ENCODE data around the gene LBH. TPM values are rescaled to one million over a fixed set of nuclear protein-coding genes. Genes with fewer than 3 reads are reported as not detected.

LBH gene
- polyA plus RNA-seq, 12 donors: 17.8 to 37.7 (median 27.1) TPM; not detected in 1

DNA sequence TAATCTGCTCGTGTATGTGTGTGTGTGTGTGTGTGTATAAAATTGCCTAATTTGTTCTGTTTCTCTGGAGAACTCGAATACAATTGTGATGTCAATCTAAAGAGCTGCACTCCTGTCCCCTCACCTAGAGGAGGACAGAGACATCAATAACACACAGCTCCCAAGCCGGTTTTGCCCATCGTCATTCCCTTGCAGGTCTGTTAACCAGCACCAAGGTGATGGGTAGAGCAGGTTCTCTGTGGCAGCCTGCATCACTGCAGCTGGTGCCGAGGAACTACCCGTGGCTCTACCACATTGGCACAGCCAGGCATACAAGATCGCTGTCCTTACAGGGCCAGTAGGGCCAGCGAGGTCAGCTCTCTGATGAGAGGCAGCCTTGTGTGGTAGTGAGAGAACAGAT, 41.0 kb downstream of the LBH start:
- no peak for DNase-seq

DNA sequence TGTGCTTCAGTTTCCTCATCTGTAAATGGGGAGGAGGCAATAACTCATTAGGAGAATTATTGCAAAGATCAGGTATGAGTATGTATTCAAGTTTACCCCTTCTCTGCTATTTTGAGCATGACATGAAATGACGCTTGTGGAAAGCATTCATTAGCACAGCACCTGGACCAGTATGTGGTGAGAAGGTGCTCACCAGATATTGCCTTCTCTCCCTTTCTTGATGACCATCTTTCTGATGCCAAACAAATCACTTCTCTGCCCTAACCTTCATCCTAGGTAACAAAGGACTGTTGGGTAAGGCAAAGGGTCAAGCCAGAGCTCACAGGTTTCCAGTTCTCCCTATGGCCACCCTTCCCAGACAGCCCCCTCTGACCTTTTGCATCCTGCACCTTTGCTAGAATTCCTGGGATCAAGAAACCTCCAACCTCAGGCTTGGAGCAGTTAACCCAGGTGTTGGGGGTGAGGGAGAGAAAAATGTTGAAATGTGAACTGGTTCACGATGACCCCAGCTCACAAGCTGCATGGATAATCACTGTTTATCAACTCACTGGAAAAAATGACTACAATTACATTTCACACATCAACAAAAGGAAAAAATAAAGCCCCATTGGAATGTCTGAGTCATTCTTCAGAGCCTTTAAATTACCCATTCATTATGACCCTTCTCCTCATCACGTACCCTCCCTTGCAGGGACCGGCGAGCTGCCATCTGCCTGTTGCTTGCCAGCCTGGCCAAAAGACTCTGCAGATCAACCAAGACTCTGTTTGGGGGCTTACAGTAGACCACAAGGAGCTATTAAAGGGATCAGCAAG, 41.6 kb downstream of the LBH start:
- DNase-seq: no peak

DNA sequence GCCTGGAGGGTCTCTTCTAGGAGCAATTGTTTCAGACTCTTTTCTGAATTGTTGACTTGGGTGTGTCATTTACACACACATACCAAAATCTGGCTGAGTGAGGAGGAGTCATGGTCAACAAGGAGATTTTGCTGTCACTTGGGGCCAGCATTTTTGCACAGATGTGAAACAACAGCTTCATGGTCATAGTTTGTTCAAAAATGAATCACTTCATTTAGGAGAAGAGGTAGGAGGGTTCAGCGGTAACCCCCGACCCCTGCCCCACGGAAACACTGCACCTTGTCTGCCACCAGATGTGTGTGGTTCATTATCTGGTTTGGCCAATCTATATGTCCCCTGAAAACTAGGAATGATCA, 42.2 kb downstream of the LBH start:
- DNase-seq: no peak

DNA sequence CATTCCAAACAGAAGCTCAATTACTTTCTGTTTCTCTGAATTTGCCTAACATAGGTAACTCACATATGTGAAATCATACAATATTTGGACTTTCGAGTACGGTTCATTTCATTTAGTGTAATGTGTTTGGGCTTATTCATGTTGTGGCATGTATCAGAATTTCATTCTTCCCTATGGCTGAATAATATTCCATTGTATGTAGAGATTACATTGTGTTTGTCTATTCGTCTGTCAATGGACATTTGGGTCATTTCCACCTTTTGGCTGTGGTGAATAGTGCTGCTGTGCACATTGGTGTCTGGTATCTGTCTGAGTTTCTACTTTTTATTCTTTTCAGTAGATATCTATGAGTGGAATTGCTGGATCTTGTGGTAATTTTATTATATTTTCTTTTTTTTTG, 43.9 kb downstream of the LBH start:
- no peak for DNase-seq

DNA sequence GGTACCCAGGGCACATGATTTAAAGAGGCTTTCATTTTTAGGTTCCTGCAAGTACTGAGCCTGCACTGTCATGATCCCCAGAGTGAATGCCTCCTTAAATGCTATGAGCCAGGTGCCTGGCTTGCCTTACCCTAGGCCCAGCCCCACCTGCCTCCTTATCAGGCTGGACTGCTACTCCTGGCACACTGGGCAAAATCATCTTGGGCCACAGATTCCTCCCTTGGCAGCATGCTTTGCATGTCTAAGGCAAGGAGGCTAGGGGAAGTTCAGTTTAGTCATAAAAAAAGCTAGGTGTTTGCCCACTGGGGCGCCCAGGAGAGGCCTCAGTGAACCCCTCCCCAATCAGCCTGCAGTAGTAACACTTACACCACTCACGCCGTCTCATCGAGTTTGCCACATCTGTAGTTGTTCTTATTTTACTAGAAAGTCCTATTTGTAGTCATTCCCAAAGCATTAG, 45.1 kb downstream of the LBH start:
- no peak for DNase-seq

DNA sequence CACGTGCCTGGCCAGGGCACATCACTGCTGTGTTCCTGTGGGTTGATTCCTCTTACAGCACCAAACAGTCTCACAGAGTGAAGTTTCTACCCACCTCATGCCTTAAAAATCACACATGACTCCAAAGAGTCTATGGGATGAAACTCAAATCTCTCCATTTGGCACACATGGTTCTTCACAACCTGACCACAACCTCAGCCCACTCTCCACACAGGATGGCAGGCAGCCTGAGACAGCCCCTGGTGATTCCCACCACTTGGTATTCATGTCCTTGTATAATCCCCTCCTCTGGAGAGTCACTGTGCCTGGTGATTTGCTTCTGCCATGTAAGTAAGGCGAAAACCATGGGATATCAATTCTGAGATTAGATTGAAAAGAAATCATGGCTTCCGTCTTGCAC, 46.2 kb downstream of the LBH start:
- no peak for DNase-seq

DNA sequence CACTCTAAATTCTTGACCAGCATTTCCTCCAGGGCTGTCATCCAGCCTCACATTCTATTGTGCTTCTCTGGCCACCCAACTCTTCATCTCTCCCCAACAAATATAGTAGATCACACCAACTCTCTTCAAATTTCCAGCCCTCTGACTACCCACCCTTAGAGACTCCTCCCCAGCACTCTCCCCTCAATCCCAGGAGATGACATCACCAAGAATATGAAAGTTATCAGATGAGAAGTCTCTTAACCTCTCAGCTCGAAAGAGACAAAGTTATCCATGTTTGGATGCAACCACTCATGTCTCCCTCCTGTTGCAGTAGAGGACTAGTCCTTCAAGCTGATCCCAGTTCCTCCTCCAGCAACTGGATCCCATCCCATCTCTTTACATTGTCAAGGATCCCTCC, 47.1 kb downstream of the LBH start:
- DNase-seq: no peak

DNA sequence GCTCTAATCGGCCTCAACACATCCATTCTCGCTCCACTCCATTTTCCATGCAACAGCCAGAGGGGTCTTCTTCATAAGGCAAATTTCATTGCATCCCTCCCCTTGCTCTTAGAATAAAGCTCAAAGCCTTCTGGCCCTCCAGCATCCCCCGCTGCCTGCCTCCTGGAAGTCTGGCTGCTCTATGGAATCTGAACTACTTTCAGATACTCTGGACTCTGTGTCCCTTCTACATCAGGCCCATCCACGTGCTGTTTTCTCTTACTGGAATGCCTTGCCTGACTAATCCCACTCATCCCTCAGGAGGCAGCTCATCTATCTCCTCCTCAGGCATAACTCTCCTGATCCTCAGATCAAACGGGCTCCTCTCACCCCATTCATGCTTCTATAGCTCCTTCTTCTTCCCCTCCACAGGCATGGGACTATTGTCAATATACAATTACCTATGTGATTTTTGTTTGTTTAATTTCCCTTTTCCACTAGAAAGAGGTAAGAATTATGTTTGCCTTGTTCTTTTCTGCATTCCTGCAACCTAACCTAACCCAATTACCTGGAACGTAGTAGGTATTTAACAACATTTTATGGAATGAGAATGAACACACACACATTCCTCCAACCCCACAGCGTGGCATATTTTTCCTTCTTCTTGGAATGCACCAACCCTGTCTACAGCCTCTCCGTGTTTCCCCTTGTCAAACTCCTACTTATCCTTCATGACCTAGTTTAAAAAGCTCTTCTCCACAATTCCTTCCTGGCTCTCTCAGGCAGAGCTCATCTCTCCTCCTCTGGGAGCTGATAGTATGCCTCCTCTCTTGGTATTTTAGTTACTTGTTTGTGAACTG, 49.5 kb downstream of the LBH start:
- no peak for DNase-seq

DNA sequence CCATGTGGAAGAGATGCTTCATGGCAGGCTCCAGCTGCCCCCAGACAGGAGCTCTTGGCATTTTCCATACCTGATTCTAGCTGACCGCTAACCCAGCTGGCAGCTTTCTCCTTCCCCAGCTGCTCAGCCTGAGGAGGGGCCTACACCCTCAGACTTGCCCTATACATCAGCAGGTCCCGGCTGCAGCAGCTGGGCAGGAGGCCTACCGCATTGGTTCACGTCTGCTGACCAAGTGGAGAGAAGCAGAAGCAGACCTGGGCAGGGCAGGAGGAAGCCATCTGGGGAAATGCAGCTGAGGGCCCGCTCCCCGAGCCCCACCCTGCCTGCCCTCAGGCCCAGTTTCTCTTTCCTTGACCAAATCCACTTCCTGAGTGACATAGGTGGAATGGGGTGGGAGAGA, 50.7 kb downstream of the LBH start:
- DNase-seq: no peak

DNA sequence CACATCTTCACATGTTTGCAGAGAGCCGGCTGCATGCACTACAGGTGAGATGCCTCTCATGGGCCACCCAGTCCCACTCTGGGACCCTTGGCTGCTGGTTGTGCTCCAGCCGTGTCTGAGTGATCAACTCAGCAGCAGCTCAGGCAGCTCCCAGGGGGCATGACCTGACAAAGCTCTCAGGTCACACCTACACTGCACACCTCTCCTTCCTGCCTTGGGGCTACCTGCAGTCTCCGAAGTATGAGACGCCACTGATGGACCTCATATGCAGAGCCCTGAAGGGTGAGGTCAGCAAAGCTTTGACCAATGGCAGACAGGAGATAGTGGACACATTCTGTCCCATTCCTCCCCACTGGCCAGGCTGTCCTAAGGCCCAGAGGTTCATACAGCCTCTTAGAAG, 51.4 kb downstream of the LBH start:
- no peak for DNase-seq

DNA sequence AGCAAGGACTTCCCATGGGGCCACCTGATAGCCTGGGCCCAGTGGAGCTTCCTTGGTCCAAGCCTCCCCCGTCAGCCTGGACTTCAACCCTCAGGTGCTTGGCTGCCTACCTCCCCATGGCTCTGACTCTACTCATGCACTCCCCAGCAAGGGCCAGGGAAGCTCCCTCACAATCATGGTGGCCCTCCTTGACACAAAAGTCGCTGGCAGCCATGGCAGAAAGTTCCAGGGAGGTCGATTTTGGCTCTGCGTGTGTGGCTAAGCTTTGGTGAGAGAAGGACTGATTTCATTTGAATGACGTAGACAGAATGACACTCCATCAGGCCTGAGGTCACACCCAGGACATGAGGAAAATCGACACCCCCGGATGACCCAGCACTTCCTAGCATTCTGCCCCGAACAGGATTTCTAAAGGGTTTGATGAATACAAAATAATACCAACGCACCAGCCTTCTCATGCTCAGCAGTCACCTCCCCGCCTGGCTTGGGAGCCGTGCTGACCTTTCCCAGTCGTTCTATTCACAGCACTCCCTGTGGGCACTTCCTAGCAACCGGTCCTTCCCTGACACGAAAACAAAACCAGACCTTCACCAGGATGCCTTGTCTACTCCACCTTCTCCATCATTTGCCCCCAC, 52.7 kb downstream of the LBH start:
- no peak for DNase-seq

DNA sequence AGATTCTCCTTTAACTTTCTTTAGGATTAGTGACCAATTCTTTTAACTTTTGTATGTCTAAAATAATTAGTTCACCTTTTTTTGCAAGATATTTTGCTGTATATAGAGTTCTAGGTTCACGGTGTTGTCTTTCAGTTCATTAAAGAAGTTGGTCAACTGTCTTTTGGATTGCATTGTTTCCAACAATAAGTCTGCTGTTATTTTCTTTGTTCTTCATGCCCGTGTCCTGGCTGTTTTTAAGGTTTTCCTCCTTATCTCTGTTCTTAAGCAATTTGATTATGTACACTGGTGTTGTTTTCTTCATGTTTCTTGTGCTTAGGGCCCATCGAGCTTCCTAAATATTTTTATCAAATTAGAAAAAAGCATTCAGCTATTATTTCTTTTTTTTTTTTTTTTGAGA, 54.4 kb downstream of the LBH start:
- no peak for DNase-seq

DNA sequence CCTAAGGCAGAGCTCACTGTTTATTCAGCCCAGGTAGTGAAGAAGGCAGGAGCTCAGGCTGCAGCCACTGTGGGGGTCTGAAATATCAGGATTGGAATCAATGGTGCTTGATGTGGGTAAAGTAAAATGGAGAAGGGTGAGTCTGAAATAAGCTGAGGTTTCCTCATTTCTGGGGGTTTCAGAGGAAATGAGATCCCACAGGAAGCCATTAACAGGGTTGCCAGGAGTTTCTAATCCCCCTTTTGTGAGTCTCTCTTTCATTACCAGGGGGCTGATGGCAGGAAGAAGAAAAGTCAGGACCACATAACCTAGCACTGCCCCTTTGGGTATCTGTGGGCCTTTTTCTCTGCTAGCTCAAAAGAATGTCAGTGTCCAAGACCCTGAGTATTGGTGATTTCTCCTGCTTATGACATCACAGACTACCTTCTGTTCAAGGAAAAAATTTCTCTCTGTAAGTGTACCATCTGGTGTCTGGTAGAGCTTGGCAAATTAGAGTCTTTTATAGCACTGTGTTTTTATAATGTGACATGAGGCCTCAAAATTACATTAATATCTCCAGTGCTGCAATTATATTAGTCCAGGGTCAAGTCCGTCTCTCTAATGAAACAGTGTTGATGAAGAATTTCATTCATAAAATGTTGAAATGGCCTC, 56.0 kb downstream of the LBH start:
- DNase-seq: no peak

DNA sequence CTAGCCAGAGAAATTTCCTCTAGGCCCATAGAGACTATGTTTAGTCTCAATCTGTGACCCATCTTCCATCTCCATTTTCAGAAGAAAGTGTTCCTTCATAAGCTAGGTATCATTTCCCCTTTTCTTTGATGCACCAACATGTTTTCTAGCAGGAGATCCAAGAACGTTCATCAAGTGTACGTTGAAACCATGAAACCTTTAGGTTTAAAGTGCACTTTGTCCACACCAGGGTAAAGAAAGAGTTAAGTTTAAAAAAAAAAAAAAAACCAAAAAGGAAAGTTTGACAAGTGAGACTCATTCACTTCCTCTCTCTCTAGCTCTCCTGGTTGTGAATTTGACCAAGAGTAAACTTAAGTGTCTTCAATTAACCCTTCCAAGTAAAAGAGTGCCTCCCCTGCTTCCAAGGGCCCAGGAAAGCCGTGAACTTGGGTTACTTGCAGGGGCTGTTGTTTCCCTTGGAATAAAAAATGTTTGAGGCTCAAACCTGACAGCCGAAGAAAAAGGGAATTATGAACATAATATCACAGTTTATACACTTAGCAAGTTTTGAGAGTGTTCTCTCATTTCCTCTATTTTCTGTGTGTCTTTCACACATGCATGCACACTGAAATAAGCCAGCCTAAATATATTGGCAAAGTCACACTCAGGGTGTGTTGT, 56.7 kb downstream of the LBH start:
- no peak for DNase-seq

DNA sequence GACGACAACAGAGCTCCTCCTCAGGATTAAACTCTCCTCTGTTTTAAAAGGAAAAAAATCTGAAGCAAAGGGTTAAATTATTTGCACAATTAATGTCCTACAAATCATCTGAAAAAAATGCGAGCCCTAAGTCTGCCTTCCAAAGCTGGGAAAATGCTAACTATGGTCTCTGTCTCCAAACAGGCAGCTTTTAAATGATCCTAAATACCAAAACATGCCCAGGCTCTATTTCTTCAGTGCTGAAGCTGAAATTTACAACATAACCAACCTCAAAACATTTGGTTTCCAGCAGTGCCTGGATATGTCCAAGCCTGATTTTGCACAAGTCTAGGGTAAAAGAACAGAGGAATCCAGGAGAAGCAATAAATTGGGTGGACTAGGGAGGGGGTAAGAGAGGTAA, 57.2 kb downstream of the LBH start:
- no peak for DNase-seq

DNA sequence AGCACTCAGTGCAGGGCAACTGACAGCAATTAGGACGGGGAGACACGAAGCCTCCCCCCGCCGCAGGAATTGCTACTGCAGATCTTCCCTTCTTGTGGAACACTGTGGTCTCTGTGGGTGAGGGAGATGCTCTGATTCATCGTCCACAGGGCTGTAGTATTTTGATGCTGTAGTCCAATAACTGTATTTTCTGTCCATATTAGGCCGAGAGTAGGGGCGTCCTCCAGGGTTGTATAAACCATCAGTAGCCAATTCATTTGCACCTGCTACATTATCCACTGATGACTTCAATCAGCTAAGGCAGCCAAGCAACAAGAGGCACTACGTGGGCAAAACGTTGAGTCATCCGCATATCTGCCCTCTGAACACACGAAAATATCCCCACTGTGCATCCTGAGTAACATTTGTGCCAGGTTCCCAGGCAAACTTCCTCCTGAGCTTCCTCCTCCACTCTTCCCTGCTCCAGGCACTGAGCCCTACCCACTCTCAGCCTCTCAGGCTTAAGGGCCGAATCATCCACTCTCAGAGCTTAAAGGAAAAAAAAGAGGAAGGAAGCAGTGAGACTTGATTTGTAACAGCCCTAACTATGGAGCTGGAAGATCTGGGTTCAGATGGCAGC, 62.1 kb downstream of the LBH start:
- no peak for DNase-seq

DNA sequence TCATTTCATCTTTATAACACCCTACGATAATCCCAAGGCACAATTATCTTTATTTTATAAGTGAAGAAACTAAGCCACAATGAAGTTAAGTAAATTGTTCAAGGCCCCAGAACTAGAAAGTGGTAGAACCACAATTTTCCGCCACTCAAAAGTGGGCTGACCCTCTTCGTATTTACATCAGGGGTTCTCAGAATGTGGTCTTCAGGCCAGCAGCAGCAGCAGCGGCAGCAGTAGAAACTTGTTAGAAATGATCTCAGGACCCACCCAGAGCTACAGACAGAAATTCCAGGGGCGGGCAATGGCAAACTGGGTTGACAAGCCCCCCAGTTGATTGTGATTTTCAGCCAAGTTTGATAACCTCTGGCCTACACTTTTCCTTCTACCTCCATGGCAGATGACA, 62.8 kb downstream of the LBH start:
- no peak for DNase-seq

DNA sequence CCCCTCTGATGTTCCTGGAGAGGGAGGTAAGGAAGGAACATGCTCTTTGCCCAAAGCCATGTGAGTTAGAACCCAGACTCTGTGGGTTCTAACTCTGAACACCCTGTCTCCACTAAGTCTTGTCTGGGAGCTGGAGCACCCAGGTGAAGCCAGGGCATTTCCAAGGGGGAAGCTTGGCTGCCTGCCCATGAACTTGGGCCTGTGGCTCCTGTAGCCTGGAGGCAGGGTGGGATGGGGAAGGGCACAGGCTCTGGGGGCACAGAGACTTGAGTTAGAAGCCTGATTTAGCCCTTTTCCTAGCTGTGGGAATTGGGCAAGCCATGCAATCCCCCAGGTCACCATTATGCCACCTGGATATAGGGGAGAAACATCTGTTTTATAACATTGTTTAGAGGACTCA, 65.2 kb downstream of the LBH start:
- no peak for DNase-seq

DNA sequence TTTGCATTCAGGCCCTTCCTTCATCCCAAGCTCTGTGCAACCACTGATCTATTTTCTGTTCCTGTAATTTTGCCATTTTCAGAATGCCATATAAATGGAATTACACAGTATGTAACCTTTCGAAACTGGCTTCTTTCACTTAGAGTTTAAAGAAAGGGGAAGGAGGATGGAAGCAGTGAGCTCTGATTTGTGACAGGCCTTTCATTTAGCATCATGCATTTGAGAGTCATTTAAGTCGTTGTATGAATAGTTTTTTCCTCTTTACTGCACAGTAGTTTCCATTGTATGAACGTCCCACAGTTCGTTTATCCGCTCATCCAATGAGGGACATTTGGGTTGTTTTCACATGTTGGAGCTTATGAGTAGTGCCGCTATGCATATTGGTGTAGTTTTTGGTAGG, 67.0 kb downstream of the LBH start:
- no peak for DNase-seq

DNA sequence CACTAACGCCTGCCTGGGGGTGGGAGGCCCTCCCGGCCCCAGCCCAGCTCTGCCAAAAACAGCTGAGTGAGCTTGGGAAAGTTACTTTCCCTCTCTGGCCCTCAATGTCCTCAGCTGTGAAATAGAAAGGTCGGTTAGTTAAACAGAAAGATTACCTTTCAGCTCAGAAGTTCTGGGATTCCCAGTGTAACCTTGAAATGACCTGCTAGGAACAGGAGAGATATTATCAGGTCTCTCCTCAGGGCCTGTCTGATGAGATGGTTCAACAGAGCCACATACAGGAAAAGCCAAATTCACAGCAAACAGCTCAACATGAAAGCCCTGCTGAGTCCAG, 68.8 kb downstream of the LBH start:
- DNase-seq: no peak

DNA sequence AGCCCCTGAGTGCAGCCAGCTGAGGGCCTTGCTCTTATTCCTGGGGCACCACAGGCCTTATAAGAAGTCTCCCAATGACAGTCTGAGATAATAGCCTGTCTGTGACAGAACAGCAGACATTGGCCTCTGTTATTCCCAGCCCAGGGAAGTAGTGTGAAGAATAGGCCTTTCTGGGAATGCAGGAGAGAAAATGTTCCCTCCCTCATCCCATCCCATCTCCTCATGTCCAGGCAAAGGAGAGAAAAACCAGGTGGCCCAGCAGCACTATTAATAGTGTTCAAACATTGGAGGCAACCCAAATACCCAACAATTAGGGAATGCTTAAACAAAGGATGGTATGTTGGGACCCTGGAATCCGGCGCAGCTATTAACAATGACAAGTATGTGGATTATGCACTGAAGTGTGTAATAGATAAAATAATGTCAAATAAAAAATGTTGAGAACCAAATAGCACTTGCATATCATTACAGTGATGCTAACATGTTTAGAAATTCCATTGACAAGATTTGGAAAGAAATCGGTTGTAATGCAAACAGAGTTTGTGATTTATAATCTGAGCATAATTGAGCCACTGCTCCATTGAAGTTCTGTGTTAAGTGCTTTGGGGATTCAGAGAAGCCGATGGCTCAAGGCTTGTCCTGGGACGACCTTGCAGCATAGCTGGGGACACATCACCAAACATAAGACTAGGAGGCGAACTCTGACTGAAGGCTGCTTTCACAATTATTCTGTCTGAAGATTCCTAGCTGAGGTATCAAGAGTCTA, 69.3 kb downstream of the LBH start:
- no peak for DNase-seq
